Effector memory CD4-positive, alpha-beta T cell (primary cell): ENCODE measurements around the gene KIF26A.

Source experiments
- DNase-seq, 3 donors: peaks; one replicate each; pipeline ENCODE4 v3.0.0-alpha.2; 2020
- H3K27ac ChIP-seq: 2 replicates; pipeline ENCODE4 v1.7.0; 2013; ENCODE audit warnings: mild to moderate bottlenecking, low read length, moderate library complexity; ENCODE audit not compliant: insufficient read depth, poor library complexity, severe bottlenecking
- H3K27me3 ChIP-seq: replicated peaks from 2 replicates; pipeline ENCODE4 v1.7.0; 2013; ENCODE audit warnings: mild to moderate bottlenecking, low read length; ENCODE audit not compliant: insufficient read depth, control insufficient read depth, poor library complexity, severe bottlenecking
- H3K36me3 ChIP-seq: 2 replicates; pipeline ENCODE4 v1.7.0; 2013; ENCODE audit warnings: mild to moderate bottlenecking, low read length, moderate library complexity; ENCODE audit not compliant: control insufficient read depth, insufficient read depth
- H3K4me1 ChIP-seq: 2 replicates; pipeline ENCODE4 v1.7.0; 2013; ENCODE audit warnings: low read length, mild to moderate bottlenecking; ENCODE audit not compliant: control insufficient read depth, insufficient read depth, poor library complexity, severe bottlenecking
- H3K4me3 ChIP-seq: 2 replicates; pipeline ENCODE4 v1.7.0; 2013; ENCODE audit warnings: low read length, low read depth, mild to moderate bottlenecking; ENCODE audit not compliant: insufficient read depth, poor library complexity, severe bottlenecking
- H3K9me3 ChIP-seq: 2 replicates; pipeline ENCODE4 v1.7.0; 2013; ENCODE audit warnings: mild to moderate bottlenecking, low read length, moderate library complexity; ENCODE audit not compliant: control insufficient read depth

KIF26A gene

DNA sequence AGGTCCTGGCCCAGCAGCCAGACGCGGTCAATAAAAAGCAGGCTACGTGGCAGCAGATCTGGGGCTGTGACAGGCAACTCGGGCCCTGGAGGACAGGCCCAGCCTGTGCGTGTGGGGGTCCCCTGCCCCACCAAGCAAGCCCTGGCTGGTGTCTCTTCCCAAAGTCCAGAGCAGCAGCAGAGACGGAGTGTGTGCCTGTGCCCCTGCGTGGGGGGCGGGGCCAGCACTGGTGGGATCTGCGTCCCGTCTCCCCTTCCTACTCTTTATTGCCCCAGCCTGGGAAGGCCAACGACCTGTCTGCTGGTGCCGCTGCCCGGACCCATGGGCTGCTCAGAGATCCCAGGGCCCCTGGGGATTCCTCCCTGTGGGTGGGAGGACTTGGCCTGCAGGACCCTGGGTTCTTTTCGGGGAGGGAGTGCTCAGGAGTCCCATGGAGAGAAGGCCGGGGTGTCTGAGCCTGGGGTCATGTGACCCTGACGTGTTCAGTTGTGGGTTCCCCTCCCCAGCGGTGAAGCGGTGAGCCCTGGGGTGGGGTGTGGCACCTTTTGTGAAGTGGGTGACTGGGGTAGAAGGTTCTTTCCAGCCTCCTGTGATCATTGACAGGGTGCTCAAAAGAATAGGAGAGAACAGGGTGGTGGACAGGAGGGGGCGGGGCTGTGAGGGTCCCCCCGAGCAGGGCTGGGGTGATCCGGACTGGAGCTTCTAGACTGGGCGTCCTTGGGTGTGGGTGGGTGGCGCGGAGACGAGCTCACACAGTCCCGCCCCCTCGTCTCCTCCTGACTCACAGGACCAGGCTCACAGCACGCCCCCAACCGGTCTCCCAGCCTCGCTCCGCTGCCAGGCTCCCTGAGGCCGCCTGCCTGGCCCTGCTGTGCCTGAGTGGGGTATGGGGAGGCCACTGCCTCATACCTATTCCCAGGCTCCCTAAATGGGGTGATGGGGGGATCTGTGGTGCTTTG lies 30.5 kb upstream of the KIF26A start:
- H3K36me3 ChIP-seq, result no peaks in the 10 kb centered on the region
- no peak overlapping the region for H3K4me3 ChIP-seq
- H3K27ac ChIP-seq, result no peak overlapping the region
- H3K9me3 ChIP-seq, result no peaks in the 10 kb centered on the region
- no peaks in the 10 kb centered on the region for H3K27me3 ChIP-seq
- no peaks in the 10 kb centered on the region for H3K4me1 ChIP-seq
- no peak for DNase-seq

DNA sequence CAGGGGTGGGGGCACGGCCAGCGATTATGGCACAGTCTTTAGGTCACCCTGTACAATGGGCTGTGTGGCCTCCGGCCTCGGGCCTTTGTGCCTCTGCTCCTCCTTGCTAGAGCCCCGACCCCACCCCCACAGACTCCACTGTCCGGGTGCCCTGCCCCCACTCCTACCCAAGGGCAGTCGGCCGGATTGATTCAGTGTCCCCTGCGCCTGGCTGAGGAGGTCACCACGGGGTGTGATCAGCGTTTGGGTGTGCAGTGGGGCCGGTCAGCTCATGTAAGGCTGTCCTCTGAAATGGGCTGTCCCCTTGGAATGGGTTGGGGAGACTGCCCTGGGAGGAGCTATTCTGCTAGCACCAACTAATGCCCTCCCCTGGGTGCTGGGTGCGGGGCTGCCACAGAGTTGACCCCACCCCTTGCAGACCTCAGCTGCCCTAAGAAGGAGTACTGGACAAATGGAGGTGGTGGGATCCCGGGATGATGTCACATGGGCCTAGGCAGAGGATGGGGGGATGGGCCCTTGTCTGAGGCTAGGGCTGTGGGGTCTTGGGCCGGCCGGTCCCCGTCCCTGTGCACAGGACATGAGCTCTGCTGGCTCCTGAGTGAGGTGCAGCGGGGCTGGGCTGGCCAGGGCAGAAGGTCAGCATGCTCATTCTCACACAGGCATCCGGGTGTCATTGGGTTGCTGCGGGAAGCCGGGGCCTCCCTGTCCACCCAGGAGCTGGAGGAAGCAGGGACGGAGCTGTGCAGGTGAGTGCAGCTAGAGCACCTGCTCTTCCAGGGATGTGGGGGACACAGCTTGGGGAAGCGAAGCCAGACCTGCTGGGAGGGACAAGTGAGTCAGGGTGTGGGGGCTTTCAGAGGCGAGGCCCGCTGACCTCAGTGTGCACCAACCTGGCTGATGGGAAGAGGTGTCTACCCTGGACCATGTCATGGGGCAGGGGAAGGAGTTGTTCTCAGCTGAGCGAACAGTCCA lies 29.5 kb upstream of the KIF26A start:
- H3K27ac ChIP-seq, result no peak overlapping the region
- no peak overlapping the region for H3K4me3 ChIP-seq
- H3K36me3 ChIP-seq, result no peaks in the 10 kb centered on the region
- no peak for DNase-seq
- no peaks in the 10 kb centered on the region for H3K9me3 ChIP-seq
- no peaks in the 10 kb centered on the region for H3K4me1 ChIP-seq
- H3K27me3 ChIP-seq, result no peaks in the 10 kb centered on the region

DNA sequence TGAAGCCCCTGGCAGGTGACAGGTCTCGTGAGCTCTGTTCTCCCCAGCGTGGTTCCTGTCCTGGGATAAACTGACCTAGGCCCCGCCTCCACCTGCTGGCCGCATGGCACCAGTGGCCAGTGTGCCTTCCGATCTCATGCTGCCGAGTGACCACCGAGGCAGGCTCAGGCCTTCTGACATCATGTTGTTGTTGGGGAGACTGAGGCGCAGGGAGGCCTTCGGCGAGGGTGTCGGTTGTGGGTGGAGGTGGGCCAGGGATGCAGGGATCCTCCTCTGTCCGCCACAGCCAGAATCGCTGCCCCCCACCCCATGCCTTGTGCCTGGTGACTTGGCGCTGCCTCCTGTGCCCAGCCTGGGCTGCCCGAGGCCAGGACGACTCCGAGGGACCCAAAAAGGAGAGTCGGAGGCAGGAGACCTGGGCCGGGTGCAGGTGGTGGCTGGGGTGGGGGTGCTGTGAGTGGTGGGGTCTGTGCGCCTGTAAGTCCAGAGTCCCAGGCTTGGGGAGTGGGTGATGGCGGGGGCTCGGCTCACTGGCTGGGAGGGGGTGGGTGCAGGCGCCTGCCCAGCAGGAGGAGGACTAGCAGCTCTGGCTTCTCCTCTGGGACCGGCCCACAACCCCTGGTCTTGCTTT lies 28.5 kb upstream of the KIF26A start:
- Histone ChIP-seq H3K27ac (no peak overlapping the region), H3K4me3 (no peak overlapping the region), H3K36me3 (no peaks in the 10 kb centered on the region), H3K9me3 (no peaks in the 10 kb centered on the region), H3K27me3 (no peaks in the 10 kb centered on the region), H3K4me1 (no peaks in the 10 kb centered on the region)
- no peak for DNase-seq

DNA sequence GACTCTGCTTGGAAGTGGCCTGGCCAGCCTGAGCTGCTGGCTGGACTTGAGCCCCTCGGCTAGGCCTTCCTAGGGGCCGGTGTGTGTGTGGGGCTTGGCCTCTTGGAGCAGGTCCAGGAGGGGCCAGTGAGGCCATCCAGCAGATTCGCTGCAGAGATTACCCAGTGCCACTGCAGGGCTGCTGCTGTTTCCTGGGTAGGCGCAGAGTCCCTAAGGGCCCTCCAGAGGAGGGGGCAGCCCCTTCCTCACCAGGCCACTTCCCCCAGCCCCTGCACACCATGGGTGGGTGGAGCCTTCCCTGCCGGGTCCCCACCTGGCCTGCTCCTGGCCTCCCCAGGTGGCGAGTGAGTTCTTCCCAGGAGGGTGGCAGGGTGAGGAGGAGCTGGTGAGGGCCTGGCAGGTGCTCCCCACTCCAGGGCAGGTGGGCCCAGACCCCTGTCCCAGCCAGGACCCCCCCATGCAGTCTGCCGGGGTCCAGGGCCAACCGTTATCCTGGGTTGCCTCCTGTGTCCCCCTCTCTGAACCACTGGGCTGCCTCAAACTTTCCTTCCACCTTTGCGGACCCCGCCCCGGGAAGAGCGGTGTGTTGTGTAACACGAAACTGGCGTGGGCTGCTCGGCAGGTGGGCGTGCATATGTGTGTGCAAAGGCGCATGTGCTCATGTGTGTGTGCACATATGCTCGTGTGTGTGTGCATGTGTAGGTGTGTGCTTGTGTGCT lies 27.7 kb upstream of the KIF26A start:
- H3K27ac ChIP-seq, result no peak overlapping the region
- H3K36me3 ChIP-seq, result no peaks in the 10 kb centered on the region
- H3K27me3 ChIP-seq, result no peaks in the 10 kb centered on the region
- DNase-seq, result no peak
- no peaks in the 10 kb centered on the region for H3K9me3 ChIP-seq
- H3K4me1 ChIP-seq, result no peaks in the 10 kb centered on the region
- H3K4me3 ChIP-seq, result no peak overlapping the region

DNA sequence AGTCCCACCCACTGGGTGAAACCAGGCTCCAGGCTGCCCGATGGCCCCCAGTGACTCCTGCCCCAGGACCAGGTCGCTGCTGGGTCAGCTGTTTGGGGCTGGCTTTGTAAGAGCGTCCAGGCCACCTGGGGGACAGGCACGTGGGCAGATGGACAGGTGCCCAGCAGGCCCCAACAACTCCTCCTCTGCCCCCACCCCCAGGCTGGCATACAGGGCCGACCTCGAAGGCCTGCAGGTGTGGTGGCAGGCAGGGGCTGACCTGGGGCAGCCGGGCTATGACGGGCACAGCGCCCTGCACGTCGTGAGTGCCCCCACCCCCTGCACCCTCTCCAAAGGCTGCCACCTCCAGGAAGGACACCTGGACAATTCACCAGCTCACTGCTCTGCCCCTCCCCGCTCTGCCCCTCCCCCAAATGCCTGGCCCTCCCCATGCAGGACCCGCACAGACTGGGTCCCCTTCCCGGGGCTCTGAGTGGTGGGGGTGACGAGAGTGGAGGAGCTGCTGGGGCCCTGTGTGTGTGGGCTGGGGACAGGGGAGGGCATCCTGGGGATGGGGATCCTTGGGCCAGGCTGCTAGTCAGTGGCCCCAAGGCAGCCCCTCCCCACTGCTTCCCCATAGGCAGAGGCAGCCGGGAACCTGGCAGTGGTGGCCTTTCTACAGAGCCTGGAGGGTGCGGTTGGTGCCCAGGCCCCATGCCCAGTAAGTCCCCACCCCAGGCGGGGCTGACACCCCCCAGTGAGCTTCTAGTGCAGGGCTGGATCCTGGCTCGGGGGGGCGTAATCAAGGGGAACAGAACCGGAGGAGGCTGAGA lies 26.9 kb upstream of the KIF26A start:
- Histone ChIP-seq H3K4me3 (no peak overlapping the region), H3K27ac (no peak overlapping the region), H3K9me3 (no peaks in the 10 kb centered on the region), H3K36me3 (no peaks in the 10 kb centered on the region), H3K4me1 (no peaks in the 10 kb centered on the region), H3K27me3 (peaks cover 4% of the 10 kb centered on the region)
- DNase-seq, result no peak

DNA sequence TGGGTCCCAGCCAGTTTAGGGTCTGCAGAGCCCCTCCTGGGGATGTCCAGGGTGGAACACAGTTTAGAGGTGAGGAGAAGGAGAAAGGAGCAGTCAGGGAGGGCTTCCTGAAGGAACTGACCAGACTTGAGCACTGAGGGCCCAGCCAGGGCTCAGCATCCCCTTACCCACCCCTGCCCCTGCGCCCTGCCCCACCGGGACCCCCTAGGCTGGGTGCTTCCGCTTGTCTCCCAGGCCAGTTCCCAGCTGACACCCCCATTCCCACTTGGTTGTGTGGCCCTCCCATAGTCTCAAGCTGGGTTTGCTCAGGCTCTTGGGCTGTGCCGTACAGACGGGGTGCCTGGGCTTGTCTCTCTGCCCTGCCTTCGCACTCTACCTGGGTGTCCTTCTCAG lies 26.3 kb upstream of the KIF26A start:
- DNase-seq, result no peak
- H3K27ac ChIP-seq, result no peak overlapping the region
- H3K27me3 ChIP-seq, result peaks cover 4% of the 10 kb centered on the region
- no peaks in the 10 kb centered on the region for H3K4me1 ChIP-seq
- H3K9me3 ChIP-seq, result no peaks in the 10 kb centered on the region
- H3K36me3 ChIP-seq, result no peaks in the 10 kb centered on the region
- H3K4me3 ChIP-seq, result no peak overlapping the region

DNA sequence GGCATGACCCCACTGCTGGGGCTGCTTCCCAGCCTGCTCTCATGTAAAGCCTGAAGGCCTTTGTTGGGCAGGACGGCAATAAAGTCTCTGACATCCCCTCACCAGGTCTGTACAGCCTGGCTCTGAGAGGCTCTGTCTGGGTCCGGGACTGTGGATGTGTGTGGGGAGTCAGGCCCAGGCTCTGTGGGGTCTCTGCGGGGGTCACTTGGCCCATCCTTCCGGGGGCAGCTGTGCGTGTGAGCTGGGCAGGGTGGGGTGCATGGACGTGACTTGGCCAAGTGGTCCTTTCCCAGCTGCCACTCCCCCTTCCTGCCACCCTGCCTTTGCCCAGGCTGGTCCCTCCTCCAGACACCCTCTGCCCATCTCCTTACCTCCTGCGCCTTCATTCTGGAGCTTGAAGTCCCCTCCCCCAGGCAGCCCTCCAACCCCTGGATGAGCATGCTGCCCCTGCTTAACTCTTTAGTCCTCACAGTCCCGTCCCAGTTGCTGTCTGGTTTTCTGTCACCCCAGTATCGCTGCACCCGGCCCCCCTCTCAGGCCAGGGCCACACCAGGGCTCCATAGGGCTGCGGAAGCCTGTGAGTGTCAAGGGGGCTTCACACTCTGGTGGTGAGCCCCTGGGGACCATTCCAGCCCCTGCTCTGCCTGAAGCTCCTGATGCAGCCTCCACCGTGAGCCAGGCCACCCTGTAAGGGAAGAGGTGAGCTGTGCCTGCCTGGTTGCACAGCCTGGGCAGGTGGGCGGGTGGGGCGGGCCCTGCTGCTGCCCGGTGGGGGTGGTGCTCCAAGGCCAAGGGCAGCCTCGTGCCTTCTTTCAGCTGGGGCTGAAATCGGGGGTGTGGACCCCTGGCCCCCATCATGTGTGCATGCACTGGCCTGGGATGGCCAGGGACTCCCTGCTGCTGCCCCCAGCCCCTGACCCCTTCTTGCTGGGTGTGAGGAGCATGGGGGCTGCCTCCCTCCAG lies 25.5 kb upstream of the KIF26A start:
- H3K27ac ChIP-seq, result no peak overlapping the region
- peaks cover 4% of the 10 kb centered on the region for H3K27me3 ChIP-seq
- H3K4me1 ChIP-seq, result no peaks in the 10 kb centered on the region
- DNase-seq, result no peak
- H3K9me3 ChIP-seq, result no peaks in the 10 kb centered on the region
- no peaks in the 10 kb centered on the region for H3K36me3 ChIP-seq
- no peak overlapping the region for H3K4me3 ChIP-seq

DNA sequence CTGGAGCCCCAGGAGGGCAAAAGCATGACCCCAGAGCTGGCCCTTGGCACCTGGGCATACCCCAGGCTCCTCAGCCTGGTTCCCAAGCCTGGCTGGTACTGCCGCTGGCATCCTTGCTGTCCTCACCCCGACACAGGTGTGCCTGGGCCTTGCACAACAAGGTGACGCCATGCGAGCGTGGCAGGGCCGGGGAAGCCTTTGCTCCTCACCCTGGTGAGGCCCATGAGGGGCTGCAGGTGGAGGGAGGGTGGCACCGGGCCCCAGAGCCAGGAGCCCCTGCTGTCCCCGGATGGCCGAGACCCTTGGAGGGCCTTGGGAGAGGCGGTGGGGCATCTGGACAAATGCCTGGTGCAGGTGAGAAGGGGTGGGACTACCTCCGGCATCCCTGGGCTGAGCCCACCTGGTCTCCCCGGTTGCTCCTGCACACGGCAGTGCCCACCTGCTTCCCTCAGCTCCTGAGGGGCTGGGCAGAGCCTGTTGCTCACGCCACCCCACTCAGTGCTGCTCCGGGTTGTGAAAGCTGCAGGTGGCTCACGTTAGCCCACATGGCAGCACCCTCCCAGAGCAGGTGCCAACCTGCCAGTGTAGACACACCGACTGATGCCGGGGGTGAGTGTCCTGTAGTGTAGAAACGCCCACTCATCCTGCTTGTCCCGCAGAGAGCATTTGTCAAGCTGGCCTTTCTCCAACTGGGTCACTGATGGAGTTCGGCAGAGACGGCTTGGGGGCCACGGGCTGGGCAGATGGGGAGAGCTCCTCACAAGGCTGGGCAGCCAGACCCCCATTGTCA lies 24.6 kb upstream of the KIF26A start:
- no peaks in the 10 kb centered on the region for H3K4me1 ChIP-seq
- peaks cover 5% of the 10 kb centered on the region for H3K27me3 ChIP-seq
- H3K27ac ChIP-seq, result no peak overlapping the region
- no peak for DNase-seq
- H3K4me3 ChIP-seq, result no peak overlapping the region
- no peaks in the 10 kb centered on the region for H3K9me3 ChIP-seq
- H3K36me3 ChIP-seq, result no peaks in the 10 kb centered on the region
